ENCODE results near the gene SUGP1. TPM values are rescaled to one million over a fixed set of nuclear protein-coding genes. Genes with fewer than 3 reads are reported as not detected.

SUGP1 gene
- total RNA-seq, 6 experiments from 2014 or later = 19.7 to 25.9 (median 23.6) TPM

- TF ChIP-seq, protein P1, sequence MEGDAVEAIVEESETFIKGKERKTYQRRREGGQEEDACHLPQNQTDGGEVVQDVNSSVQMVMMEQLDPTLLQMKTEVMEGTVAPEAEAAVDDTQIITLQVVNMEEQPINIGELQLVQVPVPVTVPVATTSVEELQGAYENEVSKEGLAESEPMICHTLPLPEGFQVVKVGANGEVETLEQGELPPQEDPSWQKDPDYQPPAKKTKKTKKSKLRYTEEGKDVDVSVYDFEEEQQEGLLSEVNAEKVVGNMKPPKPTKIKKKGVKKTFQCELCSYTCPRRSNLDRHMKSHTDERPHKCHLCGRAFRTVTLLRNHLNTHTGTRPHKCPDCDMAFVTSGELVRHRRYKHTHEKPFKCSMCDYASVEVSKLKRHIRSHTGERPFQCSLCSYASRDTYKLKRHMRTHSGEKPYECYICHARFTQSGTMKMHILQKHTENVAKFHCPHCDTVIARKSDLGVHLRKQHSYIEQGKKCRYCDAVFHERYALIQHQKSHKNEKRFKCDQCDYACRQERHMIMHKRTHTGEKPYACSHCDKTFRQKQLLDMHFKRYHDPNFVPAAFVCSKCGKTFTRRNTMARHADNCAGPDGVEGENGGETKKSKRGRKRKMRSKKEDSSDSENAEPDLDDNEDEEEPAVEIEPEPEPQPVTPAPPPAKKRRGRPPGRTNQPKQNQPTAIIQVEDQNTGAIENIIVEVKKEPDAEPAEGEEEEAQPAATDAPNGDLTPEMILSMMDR (IDR thresholded peaks at IDR 0.05) = no peak
- TF ChIP-seq POLR2A (IDR thresholded peaks at IDR 0.05) = no peak
- Histone ChIP-seq H3K9me3 (no peaks in the 10 kb centered on the region), H3K4me1 (peaks cover 0 to 12% (median 0%) of the 10 kb centered on the region in 4 donors), H3K36me3 (peaks cover 0 to 40% (median 5%) of the 10 kb centered on the region in 4 donors), H3K4me3 (no peak overlapping the region), H3K27me3 (no peaks in the 10 kb centered on the region), H3K27ac (no peak overlapping the region)
- WGBS (ENCODE audit: insufficient coverage, low coverage, low lambda C conversion rate, missing lambda C conversion rate) = no CpG with 5 or more reads among the region's 1 CpG
- ATAC-seq = no peak
- DNase-seq = no peak
- intact Hi-C loops (cut with DNase I) = no loop called here
Measured at GRCh38 chr19:19316082-19316481, 4.2 kb downstream of the SUGP1 start.

DNA sequence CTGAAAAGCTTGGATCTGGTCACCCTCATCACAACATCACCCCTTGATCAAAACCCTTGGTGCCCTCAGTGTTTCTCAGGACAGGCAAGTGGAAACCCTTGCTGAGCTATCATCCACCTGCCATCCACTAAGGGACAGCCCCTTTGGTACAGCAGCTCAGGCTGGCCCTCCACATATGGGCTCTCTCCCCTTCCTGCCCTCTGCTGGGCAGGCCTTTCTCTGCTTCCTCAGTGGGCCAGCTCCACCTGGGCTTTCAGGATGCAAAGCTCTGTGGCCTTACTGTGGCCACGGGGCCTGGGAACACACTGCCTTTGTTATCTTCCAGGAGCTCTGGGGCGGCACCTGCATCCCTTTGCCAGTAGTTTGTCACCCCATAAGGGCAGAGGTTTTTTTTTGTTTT, 4.9 kb downstream of the SUGP1 start:
- Histone ChIP-seq H3K27ac (no peak overlapping the region), H3K9me3 (no peaks in the 10 kb centered on the region), H3K27me3 (no peaks in the 10 kb centered on the region), H3K4me1 (peaks cover 0 to 12% (median 0%) of the 10 kb centered on the region in 4 donors), H3K4me3 (no peak overlapping the region), H3K36me3 (peaks cover 0 to 45% (median 8%) of the 10 kb centered on the region in 4 donors)
- DNase-seq (no peak), ATAC-seq (no peak)
- TF ChIP-seq, protein P1 (IDR thresholded peaks at IDR 0.05) = no peak
- no peak for TF ChIP-seq POLR2A (IDR thresholded peaks at IDR 0.05)
- WGBS (ENCODE audit: insufficient coverage, low coverage, low lambda C conversion rate, missing lambda C conversion rate) = 100% methylated on average over 2 of the region's 2 CpGs
- intact Hi-C loops (cut with DNase I) = no loop called here

- intact Hi-C loops (cut with DNase I) = no loop called here
- H3K27ac ChIP-seq = no peak overlapping the region
- no peak for ATAC-seq
- no peak for TF ChIP-seq POLR2A (IDR thresholded peaks at IDR 0.05)
- TF ChIP-seq, protein P1 (IDR thresholded peaks at IDR 0.05) = no peak
- no peak for DNase-seq
- peaks cover 0 to 48% (median 16%) of the 10 kb centered on the region in 4 donors for H3K36me3 ChIP-seq
- H3K27me3 ChIP-seq = no peaks in the 10 kb centered on the region
- 93% methylated on average over 3 of the region's 10 CpGs for WGBS (ENCODE audit: insufficient coverage, low coverage, low lambda C conversion rate, missing lambda C conversion rate)
- H3K4me3 ChIP-seq = no peak overlapping the region
- no peaks in the 10 kb centered on the region for H3K4me1 ChIP-seq
- H3K9me3 ChIP-seq = no peaks in the 10 kb centered on the region
Measured at GRCh38 chr19:19308373-19308772, 11.9 kb downstream of the SUGP1 start.

- no peak for DNase-seq
- ATAC-seq = no peak
- intact Hi-C loops (cut with DNase I) = no loop called here
- 91% methylated on average over 4 of the region's 9 CpGs for WGBS (ENCODE audit: insufficient coverage, low coverage, low lambda C conversion rate, missing lambda C conversion rate)
- TF ChIP-seq, protein P1 (IDR thresholded peaks at IDR 0.05) = no peak
- TF ChIP-seq POLR2A (IDR thresholded peaks at IDR 0.05) = no peak
- Histone ChIP-seq H3K4me1 (no peaks in the 10 kb centered on the region), H3K27ac (no peak overlapping the region), H3K36me3 (peaks cover 0 to 49% (median 25%) of the 10 kb centered on the region in 4 donors), H3K4me3 (no peak overlapping the region), H3K27me3 (no peaks in the 10 kb centered on the region), H3K9me3 (no peaks in the 10 kb centered on the region)
Measured at GRCh38 chr19:19306191-19306590, 14.1 kb downstream of the SUGP1 start.

GRCh38 chr19:19305696-19306095, 14.6 kb downstream of the SUGP1 start:
- H3K9me3 ChIP-seq = no peaks in the 10 kb centered on the region
- no peak overlapping the region for H3K4me3 ChIP-seq
- no peaks in the 10 kb centered on the region for H3K4me1 ChIP-seq
- no peak for DNase-seq
- peaks cover 0 to 51% (median 23%) of the 10 kb centered on the region in 4 donors for H3K36me3 ChIP-seq
- TF ChIP-seq, protein P1 (IDR thresholded peaks at IDR 0.05) = no peak
- no peak for TF ChIP-seq POLR2A (IDR thresholded peaks at IDR 0.05)
- intact Hi-C loops (cut with DNase I) = no loop called here
- no peaks in the 10 kb centered on the region for H3K27me3 ChIP-seq
- peak in 1 of 4 donors; percentile 15 for ATAC-seq
- 94% methylated on average over 9 of the region's 16 CpGs for WGBS (ENCODE audit: insufficient coverage, low coverage, low lambda C conversion rate, missing lambda C conversion rate)
- no peak overlapping the region for H3K27ac ChIP-seq
